DND-41 (cell line): ENCODE measurements around the gene AGRN.

ENCODE experiments used
- ATAC-seq: fragments of 200-7000 bp; cut with Tn5 transposase; 3 replicates; pipeline ENCODE4 v1.9.1; 2021; ENCODE audit warnings: low read depth; ENCODE audit not compliant: insufficient read depth
- DNase-seq: peaks from one replicate; pipeline ENCODE4 v3.0.0-alpha.2; 2020
- H2AFZ ChIP-seq: 2 replicates; pipeline ENCODE4 v1.6.0; 2012; ENCODE audit warnings: low read depth, low read length
- H3K27ac ChIP-seq: 2 replicates; pipeline ENCODE4 v1.5.1; 2012; ENCODE audit warnings: low read length, inconsistent platforms
- H3K27me3 ChIP-seq: fragments of 200-600 bp; sonication (generic); 2 replicates; pipeline ENCODE4 v1.6.0; 2012; ENCODE audit warnings: low read length, mild to moderate bottlenecking, inconsistent platforms; ENCODE audit not compliant: insufficient read depth, poor library complexity
- H3K36me3 ChIP-seq: 2 replicates; pipeline ENCODE4 v1.5.1; 2012; ENCODE audit warnings: low read length, inconsistent platforms; ENCODE audit not compliant: insufficient read depth
- H3K4me1 ChIP-seq: 2 replicates; pipeline ENCODE4 v1.5.1; 2012; ENCODE audit warnings: mild to moderate bottlenecking, low read length; ENCODE audit not compliant: insufficient read depth
- H3K4me2 ChIP-seq: 2 replicates; pipeline ENCODE4 v1.6.0; 2012; ENCODE audit warnings: mild to moderate bottlenecking, moderate library complexity, low read length, inconsistent platforms; ENCODE audit not compliant: insufficient read depth
- H3K4me3 ChIP-seq, 2 experiments: fragments of 200-600 bp in 1 of 2; shearing (Covaris generic) in 1 of 2; 2 replicates each; pipeline ENCODE4 v1.5.1; 2012 to 2016; ENCODE audit warnings: inconsistent platforms in 2 of 2, low read length in 2 of 2, mild to moderate bottlenecking in 2 of 2, low read depth in 1 of 2, moderate library complexity in 1 of 2
- H3K79me2 ChIP-seq: 2 replicates; pipeline ENCODE4 v1.6.0; 2012; ENCODE audit warnings: low read length, inconsistent platforms; ENCODE audit not compliant: insufficient read depth
- H3K9ac ChIP-seq: 2 replicates; pipeline ENCODE4 v1.6.0; 2012; ENCODE audit warnings: low read depth, mild to moderate bottlenecking, inconsistent platforms, low read length, moderate library complexity
- H3K9me3 ChIP-seq: 2 replicates; pipeline ENCODE4 v1.5.1; 2012; ENCODE audit warnings: low read length, moderate library complexity, mild to moderate bottlenecking, inconsistent platforms; ENCODE audit not compliant: insufficient read depth, severe bottlenecking
- H4K20me1 ChIP-seq: 2 replicates; pipeline ENCODE4 v1.6.0; 2012; ENCODE audit warnings: low read length; ENCODE audit not compliant: insufficient read depth
- CTCF ChIP-seq: IDR thresholded peaks from 2 replicates; pipeline ENCODE4 v1.5.1; 2012; ENCODE audit warnings: borderline replicate concordance, low read length, moderate library complexity, mild to moderate bottlenecking; ENCODE audit not compliant: poor library complexity, severe bottlenecking; ENCODE audit errors: extremely low read depth
- EZH2 ChIP-seq: IDR thresholded peaks from 3 replicates; pipeline ENCODE4 v1.6.1; 2012; ENCODE audit warnings: borderline replicate concordance, low read depth, mild to moderate bottlenecking, moderate library complexity, low read length, inconsistent platforms; ENCODE audit not compliant: severe bottlenecking

Gene AGRN

GRCh38 chr1:1071486-1072298, 51.8 kb downstream of the AGRN start:
- H3K4me2 ChIP-seq = no peak overlapping the region
- no peaks in the 10 kb centered on the region for H3K27me3 ChIP-seq
- H3K4me1 ChIP-seq = no peaks in the 10 kb centered on the region
- H3K9ac ChIP-seq = no peak overlapping the region
- H3K79me2 ChIP-seq = no peaks in the 10 kb centered on the region
- H3K36me3 ChIP-seq = no peaks in the 10 kb centered on the region
- H3K27ac ChIP-seq = no peak overlapping the region
- no peak overlapping the region for H3K4me3 ChIP-seq
- H3K9me3 ChIP-seq = no peaks in the 10 kb centered on the region
- TF ChIP-seq CTCF = no peak
- TF ChIP-seq EZH2 = no peak
- H2AFZ ChIP-seq = no peak overlapping the region
- ATAC-seq (no peak), DNase-seq (no peak)
- peaks cover 25% of the 10 kb centered on the region; the same call in 1 of the 2 replicates for H4K20me1 ChIP-seq

- Histone ChIP-seq H3K9ac (no peak overlapping the region), H3K27ac (no peak overlapping the region), H3K79me2 (no peaks in the 10 kb centered on the region), H2AFZ (no peak overlapping the region), H3K9me3 (no peaks in the 10 kb centered on the region), H3K36me3 (no peaks in the 10 kb centered on the region), H3K4me3 (no peak overlapping the region), H3K4me2 (no peak overlapping the region), H3K4me1 (no peaks in the 10 kb centered on the region), H3K27me3 (no peaks in the 10 kb centered on the region), H4K20me1 (peaks cover 23% of the 10 kb centered on the region; the same call in 1 of the 2 replicates)
- no peak for DNase-seq
- TF ChIP-seq EZH2 (no peak), CTCF (no peak)
- no peak for ATAC-seq
Observed at GRCh38 chr1:1072299-1072848, 52.5 kb downstream of the AGRN start.

- Histone ChIP-seq H2AFZ (no peak overlapping the region), H3K4me3 (no peak overlapping the region), H3K79me2 (no peaks in the 10 kb centered on the region), H3K4me1 (no peaks in the 10 kb centered on the region), H3K9me3 (no peaks in the 10 kb centered on the region), H3K27me3 (no peaks in the 10 kb centered on the region), H3K36me3 (no peaks in the 10 kb centered on the region), H3K4me2 (no peak overlapping the region), H3K9ac (no peak overlapping the region), H3K27ac (no peak overlapping the region), H4K20me1 (peaks cover 16% of the 10 kb centered on the region; the same call in 1 of the 2 replicates)
- ATAC-seq (no peak), DNase-seq (no peak)
- TF ChIP-seq EZH2 (no peak), CTCF (no peak)
Observed at GRCh38 chr1:1072849-1073742, 53.2 kb downstream of the AGRN start.
